ENCODE data around the gene CCDC27.

CCDC27 gene

GRCh38 chr1:3762151-3762872, 10.1 kb downstream of the CCDC27 start:
- DNase-seq: no peak

DNA sequence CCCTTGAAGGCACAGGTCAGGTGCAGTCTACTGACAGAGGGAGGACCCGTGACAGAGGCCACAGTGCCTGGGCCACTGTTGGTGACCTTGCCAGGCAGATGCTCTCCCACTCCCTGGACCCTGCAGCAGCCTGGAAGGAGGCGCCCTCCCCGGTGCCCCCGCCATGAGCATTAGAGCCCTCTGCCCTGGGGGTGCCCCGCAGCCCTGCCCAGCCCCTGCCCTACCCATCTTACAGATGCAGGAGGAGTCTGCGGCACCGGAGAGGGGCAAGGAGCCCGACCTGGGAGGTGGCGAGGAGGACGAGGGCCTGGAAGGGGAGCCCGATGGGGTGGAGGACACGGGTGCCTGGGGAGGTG, 10.6 kb downstream of the CCDC27 start:
- no peak for DNase-seq

GRCh38 chr1:3763351-3764125, 11.3 kb downstream of the CCDC27 start:
- no peak for DNase-seq

- DNase-seq: no peak
These were observed 15.2 kb downstream of the CCDC27 start for GRCh38 chr1:3767328-3767925.

DNA sequence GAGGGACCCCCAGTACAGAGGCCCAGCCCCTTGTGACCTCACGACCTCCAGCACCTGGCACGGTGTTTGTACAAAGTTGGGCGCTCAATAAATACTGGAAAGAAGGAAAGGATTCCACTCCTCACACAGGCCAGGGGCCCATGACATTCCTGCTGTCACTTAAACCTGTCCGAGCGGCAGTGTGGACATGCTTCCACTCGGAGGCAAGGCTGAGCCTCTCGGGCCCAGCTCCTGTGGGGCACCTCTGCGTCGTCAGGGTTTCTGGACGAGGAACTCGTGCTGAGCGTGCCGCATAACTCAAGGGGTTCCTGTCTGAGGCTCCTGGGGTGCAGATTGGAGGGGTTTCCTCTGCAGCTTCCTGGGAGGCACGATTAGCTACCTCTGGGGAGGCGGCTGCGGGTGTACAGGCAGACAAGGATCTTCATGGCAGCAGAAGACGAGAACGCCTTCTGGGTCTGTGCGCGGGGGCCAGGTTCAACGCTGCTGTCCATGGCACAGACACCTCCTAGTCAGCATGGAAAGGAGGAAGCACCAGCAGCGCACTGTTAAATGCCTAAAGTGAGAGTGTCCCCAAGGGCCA, 16.7 kb downstream of the CCDC27 start:
- no peak for DNase-seq

DNA sequence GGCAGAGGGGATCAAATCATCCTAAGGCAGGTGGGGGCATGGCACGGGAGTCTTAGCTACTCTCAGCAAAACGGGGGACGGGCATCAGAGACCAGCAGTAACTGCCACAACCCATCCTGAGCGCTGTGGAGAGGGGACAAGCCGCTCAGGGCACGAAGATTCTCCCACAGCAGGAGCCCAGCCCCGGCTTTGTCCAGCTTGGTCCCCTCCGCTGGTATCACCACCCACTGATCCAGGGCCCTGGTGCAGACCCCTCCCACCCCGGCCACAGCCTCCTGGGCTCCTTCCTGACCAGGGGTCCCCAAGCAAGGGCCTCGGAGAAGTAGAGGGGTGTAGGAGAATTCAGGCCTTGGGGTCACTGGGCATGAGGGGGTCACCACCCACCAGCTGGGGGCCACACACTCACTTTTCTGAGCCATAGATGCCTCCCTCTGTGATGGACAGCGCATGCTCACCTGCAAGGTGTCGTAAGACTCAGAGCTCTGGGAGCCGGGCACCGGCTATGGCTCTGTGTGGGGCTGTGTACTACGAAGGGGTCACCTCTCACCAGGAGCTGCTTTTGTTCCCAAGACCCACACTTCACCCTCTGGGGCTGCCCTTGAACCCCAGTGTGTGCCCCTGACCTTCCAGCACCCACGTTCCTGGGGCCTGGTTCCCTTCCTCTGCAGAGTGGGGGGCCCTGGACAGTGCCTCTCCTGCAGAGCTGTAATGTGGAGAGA, 18.0 kb downstream of the CCDC27 start:
- DNase-seq: no peak

DNA sequence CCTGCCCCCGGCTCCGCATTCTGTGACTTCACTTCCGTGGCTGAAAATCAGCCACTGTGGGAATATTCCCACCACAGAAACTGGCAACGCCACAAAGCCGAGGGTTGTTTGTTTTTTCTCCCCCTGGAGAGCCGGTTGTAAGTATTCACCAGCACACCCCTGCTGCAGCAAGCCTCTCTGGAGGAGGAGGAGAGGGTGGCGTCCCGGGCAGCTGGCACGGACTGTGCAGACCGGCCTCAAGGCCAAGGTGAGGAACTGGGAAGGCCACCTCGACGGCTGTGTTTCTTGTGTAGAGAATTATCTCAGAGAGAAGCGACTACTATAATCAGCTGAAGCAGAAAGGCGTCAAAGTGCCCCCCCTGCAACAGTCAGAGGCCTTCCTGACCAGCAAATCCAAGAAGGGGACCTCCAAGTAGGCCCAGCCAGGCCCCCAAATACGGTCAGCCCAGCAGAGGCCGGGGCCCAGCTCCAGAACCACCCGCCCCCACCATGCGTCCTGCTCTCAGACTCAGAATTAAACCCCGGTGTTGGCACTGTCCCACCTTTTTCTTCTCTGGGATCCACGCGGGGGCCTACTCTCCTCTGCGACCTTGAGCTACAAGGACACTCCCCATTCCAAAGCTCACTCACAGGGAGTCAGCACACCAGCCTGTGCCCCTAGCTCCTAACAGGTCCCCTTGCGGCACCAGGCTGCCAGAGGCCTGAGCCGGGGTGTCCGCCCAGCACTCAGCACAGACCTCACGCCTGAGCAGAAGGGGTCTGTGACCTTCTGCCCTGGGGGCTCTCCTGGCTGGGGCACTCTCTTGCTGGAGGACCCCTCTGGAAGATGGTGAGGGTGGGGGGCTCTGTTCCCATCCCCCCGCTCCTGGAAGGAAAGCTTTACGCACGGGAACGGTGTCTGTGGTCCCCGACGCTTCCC, 19.1 kb downstream of the CCDC27 start:
- DNase-seq: no peak

DNA sequence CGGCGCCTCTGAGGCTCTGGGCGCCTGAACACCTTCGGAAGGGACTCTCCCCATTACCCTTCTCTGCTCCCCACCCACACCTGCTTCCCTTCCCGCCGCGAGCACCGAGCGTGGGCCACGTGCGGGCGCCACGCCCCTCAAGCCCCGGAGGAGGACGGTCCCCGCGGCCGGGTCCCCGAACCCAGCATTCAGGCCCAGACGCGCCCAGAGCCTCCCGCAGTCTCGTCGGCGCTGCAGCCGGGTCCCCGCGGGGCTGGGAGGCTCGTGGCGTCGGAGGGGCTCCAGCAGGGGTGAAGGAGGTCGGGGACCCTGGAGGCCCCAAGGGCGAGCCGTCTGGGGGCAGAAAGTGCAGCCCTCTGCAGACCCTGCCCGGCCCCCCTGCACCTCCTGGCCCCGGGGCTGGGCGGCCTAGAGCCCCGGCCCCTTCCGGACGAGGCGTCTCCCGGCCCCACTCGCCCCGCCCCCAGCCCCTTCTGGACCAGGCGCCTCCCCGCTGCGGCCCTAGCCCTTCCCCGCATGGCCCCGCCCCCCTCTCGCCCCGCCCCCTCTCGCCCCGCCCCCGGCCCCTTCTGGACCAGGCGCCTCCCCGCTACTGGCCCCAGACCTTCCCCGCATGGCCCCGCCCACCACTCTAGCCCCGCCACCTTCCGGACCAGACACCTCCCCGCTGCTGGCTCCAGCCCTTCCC, 19.9 kb downstream of the CCDC27 start:
- DNase-seq: peak; percentile 61 to 64

DNA sequence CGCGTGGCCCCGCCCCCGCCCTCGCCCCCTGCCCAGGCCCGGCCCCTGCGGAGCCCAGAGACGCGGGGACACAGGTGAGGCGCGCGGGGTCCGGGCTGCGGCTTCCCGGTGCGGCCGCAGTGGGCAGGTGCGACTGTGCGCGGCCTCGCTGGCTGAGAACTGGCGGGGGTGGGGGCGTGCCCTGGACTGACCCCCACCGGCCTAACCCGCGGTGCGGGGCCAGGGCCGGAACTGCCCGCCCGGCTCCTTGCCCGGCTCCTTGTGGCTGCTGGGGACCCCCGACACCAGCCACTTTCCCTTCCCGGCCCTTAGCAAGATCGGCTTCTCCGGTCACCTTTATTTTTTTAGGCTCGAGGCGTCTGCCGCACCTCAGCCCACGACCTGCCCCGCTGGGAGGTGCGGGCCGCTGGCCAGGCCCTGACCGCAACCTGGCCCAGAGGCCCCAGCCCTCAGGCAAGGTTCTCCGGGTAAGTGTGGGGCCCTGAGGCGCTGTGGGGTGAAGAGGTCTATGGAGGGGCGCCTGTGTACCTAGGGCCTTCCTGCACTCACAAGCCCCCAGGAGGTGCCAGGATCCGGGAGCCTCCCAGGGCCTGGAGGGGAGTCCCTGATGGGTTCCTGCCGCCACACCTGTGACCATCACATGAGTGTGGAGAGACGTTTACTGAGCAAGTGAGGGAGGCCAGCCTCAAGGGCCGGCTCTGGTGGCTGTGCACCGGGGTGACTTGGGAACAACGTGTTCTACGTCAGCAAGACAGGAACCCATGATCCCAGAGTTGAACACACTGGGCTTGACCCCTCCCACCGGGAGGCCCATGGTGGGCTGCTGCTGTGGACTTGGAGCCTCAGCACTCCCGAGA, 20.7 kb downstream of the CCDC27 start, which contains the start of gene SMIM1:
Gene SMIM1, plus strand, starts transcription at position 35 of the 857 bp plus-strand sequence. CDS start 2,625 bp downstream, outside the sequence.
- DNase-seq: no peak

DNA sequence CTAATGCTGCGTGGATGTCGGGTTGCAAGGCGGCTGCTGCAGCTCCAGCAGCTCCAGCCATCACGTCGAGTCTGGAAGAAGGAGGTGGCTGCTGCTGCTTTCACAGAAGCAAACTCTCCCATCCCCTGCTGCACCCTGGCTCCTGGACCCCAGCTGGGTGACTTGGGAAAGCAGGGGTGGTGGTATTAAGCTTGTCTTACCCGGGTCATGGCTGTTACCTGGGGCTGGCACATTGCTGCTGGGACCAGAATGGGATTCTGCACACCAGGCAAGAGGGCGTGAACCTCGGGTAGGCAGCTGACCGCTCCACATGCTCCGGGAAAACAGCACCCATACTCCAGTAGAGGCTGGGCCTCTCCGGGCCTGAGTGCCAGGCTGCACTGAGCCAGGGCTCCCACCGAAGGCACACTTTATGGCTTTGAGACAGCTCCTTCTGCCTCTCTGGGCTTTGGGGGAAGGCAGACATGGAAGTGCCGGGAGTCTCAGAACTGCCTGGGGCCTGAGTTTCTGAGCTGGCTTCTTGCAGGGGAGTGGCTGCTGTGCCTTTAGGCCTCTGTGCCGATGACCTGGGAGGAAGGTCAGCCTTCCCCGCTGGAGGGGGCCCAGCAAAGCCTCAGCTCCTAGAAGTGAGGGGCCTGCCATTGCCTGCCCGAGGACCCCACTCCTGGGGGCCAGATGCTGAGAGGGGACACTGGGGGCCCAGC, 21.5 kb downstream of the CCDC27 start:
- no peak for DNase-seq

DNA sequence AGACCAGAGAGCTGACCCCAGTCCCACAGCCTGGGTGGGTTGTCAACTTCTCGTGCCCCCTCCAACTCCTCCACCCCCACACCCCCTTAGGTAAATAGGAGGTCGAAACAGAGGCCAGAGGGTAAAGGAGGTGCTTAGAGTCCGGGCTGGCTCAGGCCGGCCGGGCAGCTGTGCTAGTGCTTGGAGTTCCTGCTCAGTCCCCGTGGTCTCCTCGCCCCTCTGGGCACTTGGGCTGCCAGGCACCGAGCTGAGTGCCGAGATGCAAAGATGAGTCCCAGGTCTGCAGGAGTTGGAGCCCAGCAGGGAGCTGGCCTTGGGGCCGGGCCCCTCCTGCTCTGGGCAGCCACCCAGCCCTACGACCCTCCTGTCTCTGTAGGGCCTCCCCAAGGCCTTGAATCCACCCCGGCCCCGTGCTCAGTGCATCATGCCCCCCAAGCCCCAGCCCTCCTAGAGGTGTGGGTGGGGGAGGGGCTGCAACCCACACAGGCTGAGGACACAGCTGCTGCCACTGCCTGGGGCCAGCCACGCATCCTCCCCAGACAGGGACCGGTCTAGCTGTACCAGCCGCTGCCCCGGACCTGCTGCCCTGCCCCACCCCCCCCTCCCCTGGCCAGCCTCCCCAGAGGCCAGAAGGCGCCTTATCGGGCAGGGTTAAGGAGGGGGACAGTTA, 22.2 kb downstream of the CCDC27 start:
- DNase-seq: no peak

- no peak for DNase-seq
These were observed 22.8 kb downstream of the CCDC27 start for GRCh38 chr1:3774946-3775489.

DNA sequence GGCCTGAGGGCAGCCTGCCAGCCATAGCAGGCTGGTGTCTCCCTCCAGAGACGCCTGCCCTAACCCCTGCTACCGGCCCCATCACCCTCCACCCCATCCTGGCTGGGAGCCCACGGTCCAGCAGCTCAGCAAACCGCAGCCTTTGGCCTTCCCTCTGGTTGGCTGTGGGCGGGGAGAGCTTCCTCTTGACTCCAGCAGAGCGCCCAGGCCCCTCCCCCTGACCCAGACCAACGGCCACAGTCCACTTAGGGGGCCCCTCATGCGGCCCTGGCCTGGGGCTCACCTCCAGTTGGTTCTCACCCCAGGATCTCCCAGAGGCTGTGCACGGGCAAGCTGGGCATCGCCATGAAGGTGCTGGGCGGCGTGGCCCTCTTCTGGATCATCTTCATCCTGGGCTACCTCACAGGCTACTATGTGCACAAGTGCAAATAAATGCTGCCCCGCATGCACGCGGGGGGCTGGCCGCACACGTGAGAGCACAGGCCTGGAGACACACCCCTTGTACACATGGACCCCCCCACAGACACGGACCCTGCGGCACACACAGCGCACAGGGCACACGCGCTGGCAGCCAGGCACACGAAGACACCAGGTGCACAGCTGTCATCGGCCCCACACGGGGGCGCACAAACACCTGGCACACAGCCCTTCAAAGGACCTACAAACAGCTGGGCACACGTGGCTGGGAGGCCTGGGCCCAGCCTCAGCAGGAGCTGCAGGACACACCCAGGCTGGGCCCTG, 23.4 kb downstream of the CCDC27 start:
- DNase-seq: peak in 1 of 2 donors; percentile 15

GRCh38 chr1:3776231-3776961, 24.1 kb downstream of the CCDC27 start:
- no peak for DNase-seq

- DNase-seq: no peak
These were observed 24.9 kb downstream of the CCDC27 start for GRCh38 chr1:3777078-3777547.

DNA sequence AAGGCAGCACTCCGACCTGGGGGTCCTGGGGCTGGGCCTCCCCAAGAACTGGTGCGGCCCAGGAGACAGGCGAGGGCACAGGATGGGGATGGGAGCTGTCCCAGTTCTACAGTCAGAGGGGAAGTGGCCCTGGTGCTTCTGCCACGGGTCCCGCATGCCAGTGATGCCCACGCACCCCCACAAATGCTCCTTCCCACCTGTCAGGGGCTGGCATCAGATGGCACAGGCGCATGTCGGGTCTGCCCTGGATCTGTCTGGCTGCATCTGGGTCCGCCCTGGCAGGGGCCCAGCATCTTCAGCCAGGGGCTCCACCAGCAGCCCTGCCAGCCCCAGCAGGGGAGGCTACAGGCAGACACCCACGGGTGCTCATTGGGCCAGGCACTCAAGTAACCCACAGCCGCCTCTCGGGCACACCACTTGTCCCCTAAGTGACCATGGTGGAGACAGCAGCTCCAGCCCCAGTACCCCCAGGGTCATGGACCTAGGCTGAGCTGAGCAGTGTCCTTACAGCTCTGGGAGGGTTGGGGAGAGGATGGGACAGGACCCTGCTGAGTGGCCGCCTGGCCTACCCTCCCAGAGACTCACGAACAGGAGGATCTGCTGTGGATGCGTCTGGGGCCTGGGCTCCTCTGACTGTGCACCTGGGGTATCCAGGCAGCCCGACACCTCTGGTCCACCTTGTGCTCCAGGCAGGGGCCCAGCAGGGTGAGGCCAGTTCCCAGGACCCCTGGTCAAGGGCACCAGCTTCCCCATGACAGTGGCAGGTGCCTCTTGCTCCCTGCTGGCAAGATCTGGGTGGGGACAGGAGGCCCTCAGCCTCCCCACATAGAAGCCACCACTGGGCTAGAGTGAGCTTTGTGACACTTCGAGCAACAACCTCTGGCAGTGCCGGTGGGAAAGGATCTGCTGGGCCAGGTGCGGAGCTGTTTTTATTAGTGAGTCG, 25.7 kb downstream of the CCDC27 start:
- DNase-seq: no peak
